Neural cell (in vitro differentiated cells): ENCODE data around the gene ALDH16A1. TPM values are rescaled to one million over a fixed set of nuclear protein-coding genes. Genes with fewer than 3 reads are reported as not detected.

Source experiments
- H2AFZ ChIP-seq: fragments of 200-600, 300-800 bp; sonication (generic), shearing (Covaris generic); 2 replicates; pipeline ENCODE4 v1.6.0; 2014; ENCODE audit warnings: low read depth, mild to moderate bottlenecking, antibody characterized with exemption, low read length, moderate library complexity
- H3F3A ChIP-seq: fragments of 200-600 bp; shearing (Covaris generic); 2 replicates; pipeline ENCODE4 v1.6.1; 2016; ENCODE audit warnings: mild to moderate bottlenecking, moderate library complexity, mixed read lengths, antibody characterized with exemption, low read length; ENCODE audit not compliant: insufficient read depth, poor library complexity, severe bottlenecking
- H3K27ac ChIP-seq: fragments of 200-600, 300-800 bp; sonication (generic), shearing (Covaris generic); 2 replicates; pipeline ENCODE4 v1.5.1; 2014; ENCODE audit warnings: mild to moderate bottlenecking, low read length, moderate library complexity
- H3K27me3 ChIP-seq: fragments of 300-800, 200-600 bp; sonication (generic), shearing (Covaris generic); 2 replicates; pipeline ENCODE4 v1.6.0; 2014; ENCODE audit warnings: mild to moderate bottlenecking, low read depth, low read length, moderate library complexity; ENCODE audit not compliant: insufficient read depth
- H3K36me3 ChIP-seq: fragments of 300-800, 200-600 bp; sonication (generic), shearing (Covaris generic); 2 replicates; pipeline ENCODE4 v1.5.1; 2014; ENCODE audit warnings: mild to moderate bottlenecking, antibody characterized with exemption, low read length, moderate library complexity; ENCODE audit not compliant: insufficient read depth
- H3K4me2 ChIP-seq: fragments of 300-800, 200-600 bp; sonication (generic), shearing (Covaris generic); 2 replicates; pipeline ENCODE4 v1.6.0; 2014; ENCODE audit warnings: mild to moderate bottlenecking, low read length
- H3K4me3 ChIP-seq: fragments of 300-800, 200-600 bp; sonication (generic), shearing (Covaris generic); 2 replicates; pipeline ENCODE4 v1.5.1; 2014; ENCODE audit warnings: mild to moderate bottlenecking, low read length, moderate library complexity
- H3K79me2 ChIP-seq: fragments of 200-600 bp; shearing (Covaris generic); replicated peaks from 2 replicates; pipeline ENCODE4 v1.6.0; 2014; ENCODE audit warnings: mild to moderate bottlenecking, low read length, moderate library complexity; ENCODE audit not compliant: insufficient read depth
- H3K9ac ChIP-seq: fragments of 300-800, 200-600 bp; sonication (generic), shearing (Covaris generic); 2 replicates; pipeline ENCODE4 v1.6.1; 2016; ENCODE audit warnings: mild to moderate bottlenecking, low read length, mixed read lengths
- H3K9me2 ChIP-seq: fragments of 200-600 bp; shearing (Covaris generic); 2 replicates; pipeline ENCODE4 v1.6.1; 2016; ENCODE audit warnings: mild to moderate bottlenecking, low read length, mixed read lengths; ENCODE audit not compliant: insufficient read depth
- H3K9me3 ChIP-seq: fragments of 200-600, 300-800 bp; sonication (generic), shearing (Covaris generic); 2 replicates; pipeline ENCODE4 v1.6.1; 2016; ENCODE audit warnings: mild to moderate bottlenecking, mixed run types, low read length, moderate library complexity, mixed read lengths
- H4K20me1 ChIP-seq: fragments of 200-600 bp; shearing (Covaris generic); 2 replicates; pipeline ENCODE4 v1.6.1; 2016; ENCODE audit warnings: mild to moderate bottlenecking, mixed run types; ENCODE audit not compliant: insufficient read depth
- CTCF ChIP-seq: fragments of 450-650 bp; IDR thresholded peaks from 2 replicates; pipeline ENCODE4 v1.5.1; 2014; ENCODE audit warnings: antibody characterized with exemption, mild to moderate bottlenecking, moderate library complexity; ENCODE audit not compliant: poor library complexity, severe bottlenecking
- EP300 ChIP-seq: fragments of 450-650 bp; conservative IDR thresholded peaks from 2 replicates; pipeline ENCODE4 v1.6.1; 2014; ENCODE audit warnings: antibody characterized with exemption, mild to moderate bottlenecking, moderate library complexity; ENCODE audit not compliant: poor library complexity, severe bottlenecking
- EZH2 ChIP-seq: fragments of 200-600, 300-800 bp; shearing (Covaris generic), sonication (generic); IDR thresholded peaks from 2 replicates; pipeline ENCODE4 v1.6.1; 2014; ENCODE audit warnings: antibody characterized with exemption, low read length, borderline replicate concordance, mild to moderate bottlenecking; ENCODE audit not compliant: insufficient read depth, poor library complexity, severe bottlenecking
- MXI1 ChIP-seq: fragments of 450-650 bp; conservative IDR thresholded peaks from 2 replicates; pipeline ENCODE4 v1.6.1; 2014; ENCODE audit warnings: antibody characterized with exemption, mild to moderate bottlenecking; ENCODE audit not compliant: poor library complexity, severe bottlenecking
- POLR2AphosphoS5 ChIP-seq: IDR thresholded peaks from 2 replicates; pipeline ENCODE4 v1.6.1; 2012
- RAD21 ChIP-seq: fragments of 450-650 bp; conservative IDR thresholded peaks from 2 replicates; pipeline ENCODE4 v1.6.1; 2014; ENCODE audit warnings: antibody characterized with exemption, mild to moderate bottlenecking, moderate library complexity
- REST ChIP-seq: IDR thresholded peaks from 2 replicates; pipeline ENCODE4 v1.6.1; 2012; ENCODE audit warnings: borderline replicate concordance
- SMC3 ChIP-seq: fragments of 450-650 bp; conservative IDR thresholded peaks from 2 replicates; pipeline ENCODE4 v1.6.1; 2014; ENCODE audit warnings: antibody characterized with exemption, mild to moderate bottlenecking, moderate library complexity; ENCODE audit not compliant: poor library complexity
- TAF1 ChIP-seq: IDR thresholded peaks from 2 replicates; pipeline ENCODE4 v1.6.1; 2012; ENCODE audit warnings: low read depth
- polyA plus RNA-seq: library from polyadenylated mRNA; depleted of rRNA; stranded (reverse); fragments of >200 nt; gene quantifications from 2 replicates; pipeline ENCODE4 v1.2.3, GENCODE V29; 2014

The ALDH16A1 gene
- polyA plus RNA-seq, 1 donor from 2014 or later: 13.5 TPM

- TF ChIP-seq POLR2AphosphoS5 (no peak), RAD21 (no peak), EP300 (no peak)
- Histone ChIP-seq H2AFZ (no peak overlapping the region), H3K79me2 (no peaks in the 10 kb centered on the region), H3K27me3 (peaks cover 41% of the 10 kb centered on the region), H3K9me2 (no peaks in the 10 kb centered on the region), H3K4me3 (no peak overlapping the region), H4K20me1 (no peaks in the 10 kb centered on the region), H3K9me3 (no peaks in the 10 kb centered on the region), H3K27ac (no peak overlapping the region), H3K36me3 (no peaks in the 10 kb centered on the region), H3K4me2 (no peak overlapping the region), H3K9ac (no peak overlapping the region), H3F3A (no peaks in the 10 kb centered on the region)
These were observed 34.5 kb upstream of the ALDH16A1 start for GRCh38 chr19:49418511-49418910.

- H3K79me2 ChIP-seq: no peaks in the 10 kb centered on the region
- H3F3A ChIP-seq: no peaks in the 10 kb centered on the region
- peaks cover 47% of the 10 kb centered on the region for H3K27me3 ChIP-seq
- H3K9me3 ChIP-seq: no peaks in the 10 kb centered on the region
- H4K20me1 ChIP-seq: no peaks in the 10 kb centered on the region
- H3K4me2 ChIP-seq: no peak overlapping the region
- H3K27ac ChIP-seq: no peak overlapping the region
- TF ChIP-seq TAF1: no peak
- H3K36me3 ChIP-seq: no peaks in the 10 kb centered on the region
- no peak overlapping the region for H2AFZ ChIP-seq
- no peaks in the 10 kb centered on the region for H3K9me2 ChIP-seq
- no peak overlapping the region for H3K4me3 ChIP-seq
- no peak overlapping the region for H3K9ac ChIP-seq
These were observed 33.9 kb upstream of the ALDH16A1 start for GRCh38 chr19:49419173-49419572.

GRCh38 chr19:49420227-49420626 lies 32.8 kb upstream of the ALDH16A1 start:
- no peak for TF ChIP-seq TAF1
- TF ChIP-seq EP300: no peak
- TF ChIP-seq MXI1: no peak
- no peak for TF ChIP-seq POLR2AphosphoS5
- no peak for TF ChIP-seq EZH2
- no peak for TF ChIP-seq REST
- no peak for TF ChIP-seq RAD21
- TF ChIP-seq SMC3: no peak
- TF ChIP-seq CTCF: no peak
- Histone ChIP-seq H3K4me3 (no peak overlapping the region), H3K9me2 (no peaks in the 10 kb centered on the region), H3K79me2 (no peaks in the 10 kb centered on the region), H3F3A (no peaks in the 10 kb centered on the region), H3K9me3 (no peaks in the 10 kb centered on the region), H4K20me1 (no peaks in the 10 kb centered on the region), H3K27ac (no peak overlapping the region), H3K27me3 (peaks cover 55% of the 10 kb centered on the region), H3K9ac (no peak overlapping the region), H3K4me2 (no peak overlapping the region), H3K36me3 (no peaks in the 10 kb centered on the region), H2AFZ (no peak overlapping the region)
